ENCODE data around the gene GINS2.

- TF ChIP-seq CTCF (IDR thresholded peaks at IDR 0.05): no peak
- TF ChIP-seq POLR2AphosphoS5 (IDR thresholded peaks at IDR 0.05): no peak
- TF ChIP-seq POLR2A (IDR thresholded peaks at IDR 0.05): no peak
Measured at GRCh38 chr16:85642762-85643358, 45.9 kb downstream of the GINS2 start.

Measured in breast epithelium (tissue), 3 donors.